ENCODE measurements around the gene B3GNT3. TPM values are rescaled to one million over a fixed set of nuclear protein-coding genes. Genes with fewer than 3 reads are reported as not detected.

The B3GNT3 gene
- total and polyA plus RNA-seq, 2 of the 8 experiments (the other 6 are each of a cell fraction or from before 2014, with no cell fraction given): 1.5 TPM

- no peak for TF ChIP-seq SIRT6 (IDR thresholded peaks at IDR 0.05; ENCODE audit: low read length)
- no peak for TF ChIP-seq TBP (IDR thresholded peaks at IDR 0.05; ENCODE audit: low read depth, low read length)
- no peak for TF ChIP-seq CBX5 (IDR thresholded peaks at IDR 0.05; ENCODE audit: low read depth, low read length)
- TF ChIP-seq TEAD4 (IDR thresholded peaks at IDR 0.05; ENCODE audit: low read depth, low read length): no peak
- TF ChIP-seq SP4 (IDR thresholded peaks at IDR 0.05; ENCODE audit: low read length): no peak
- no peak for TF ChIP-seq POLR2A (IDR thresholded peaks at IDR 0.05; ENCODE audit: control extremely low read depth in 1 of 2, low read depth in 2 of 2, low read length in 2 of 2)
- no peak for TF ChIP-seq GTF2F1 (IDR thresholded peaks at IDR 0.05; ENCODE audit: borderline replicate concordance, low read depth, low read length)
- no peak for TF ChIP-seq RBBP5 (IDR thresholded peaks at IDR 0.05; ENCODE audit: borderline replicate concordance, low read depth, low read length)
Observed at GRCh38 chr19:17767559-17767958, 27.4 kb upstream of the B3GNT3 start (continued).
